ENCODE data around the gene HSPA12B.

Gene HSPA12B

DNA sequence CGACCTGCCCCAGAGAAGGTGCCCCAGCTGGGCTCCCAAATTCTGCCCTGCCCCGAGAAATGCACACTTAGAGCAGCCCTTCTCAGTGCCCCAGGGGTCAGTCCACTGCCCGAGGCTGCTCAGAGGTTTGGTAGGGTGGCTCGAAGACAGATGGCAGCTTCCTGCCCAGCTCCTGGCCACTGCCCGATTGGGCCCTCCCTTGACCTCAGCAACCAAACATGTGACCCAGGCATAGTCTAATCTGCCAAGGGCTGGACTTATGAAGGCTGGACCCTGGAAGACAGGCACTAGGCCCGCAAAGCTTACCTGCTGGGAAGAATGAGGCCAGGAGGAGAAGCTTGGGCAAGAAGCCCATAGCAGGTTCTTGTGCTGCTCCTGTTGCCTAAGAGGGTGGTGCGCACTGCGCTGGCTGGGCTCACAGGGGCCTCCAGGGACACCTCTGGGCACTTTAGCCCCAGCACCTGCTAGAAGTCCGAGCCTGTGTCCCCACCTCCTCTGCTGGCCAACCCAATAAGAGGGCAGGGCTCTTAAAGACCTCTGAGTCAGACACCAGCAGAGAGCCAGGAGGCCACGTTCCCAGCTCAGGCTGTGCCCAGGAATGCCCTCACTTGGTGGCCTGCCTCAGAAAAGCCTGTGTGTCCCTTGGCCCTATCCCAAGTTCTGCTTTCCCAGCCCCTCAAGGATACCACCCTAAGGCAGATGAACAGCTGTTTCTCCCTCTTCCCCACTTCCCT, 25.5 kb upstream of the HSPA12B start:
- H3K36me3 ChIP-seq (ENCODE audit: low read depth) = no peaks in the 10 kb centered on the region
- H3K9me3 ChIP-seq (ENCODE audit: severe bottlenecking) = no peaks in the 10 kb centered on the region
- no peak overlapping the region for H3K4me3 ChIP-seq (ENCODE audit: severe bottlenecking)
- TF ChIP-seq, protein P1, sequence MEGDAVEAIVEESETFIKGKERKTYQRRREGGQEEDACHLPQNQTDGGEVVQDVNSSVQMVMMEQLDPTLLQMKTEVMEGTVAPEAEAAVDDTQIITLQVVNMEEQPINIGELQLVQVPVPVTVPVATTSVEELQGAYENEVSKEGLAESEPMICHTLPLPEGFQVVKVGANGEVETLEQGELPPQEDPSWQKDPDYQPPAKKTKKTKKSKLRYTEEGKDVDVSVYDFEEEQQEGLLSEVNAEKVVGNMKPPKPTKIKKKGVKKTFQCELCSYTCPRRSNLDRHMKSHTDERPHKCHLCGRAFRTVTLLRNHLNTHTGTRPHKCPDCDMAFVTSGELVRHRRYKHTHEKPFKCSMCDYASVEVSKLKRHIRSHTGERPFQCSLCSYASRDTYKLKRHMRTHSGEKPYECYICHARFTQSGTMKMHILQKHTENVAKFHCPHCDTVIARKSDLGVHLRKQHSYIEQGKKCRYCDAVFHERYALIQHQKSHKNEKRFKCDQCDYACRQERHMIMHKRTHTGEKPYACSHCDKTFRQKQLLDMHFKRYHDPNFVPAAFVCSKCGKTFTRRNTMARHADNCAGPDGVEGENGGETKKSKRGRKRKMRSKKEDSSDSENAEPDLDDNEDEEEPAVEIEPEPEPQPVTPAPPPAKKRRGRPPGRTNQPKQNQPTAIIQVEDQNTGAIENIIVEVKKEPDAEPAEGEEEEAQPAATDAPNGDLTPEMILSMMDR (IDR thresholded peaks at IDR 0.05; ENCODE audit: poor library complexity, severe bottlenecking) = no peak
- ATAC-seq (ENCODE audit: low read depth) (peak; percentile 34; the same call in 1 of the 3 replicates), DNase-seq (ENCODE audit: low spot score) (no peak)
- H3K27ac ChIP-seq (ENCODE audit: poor library complexity, severe bottlenecking) = no peak overlapping the region
- no peaks in the 10 kb centered on the region for H3K4me1 ChIP-seq (ENCODE audit: insufficient read depth, poor library complexity, severe bottlenecking)
- no peaks in the 10 kb centered on the region for H3K27me3 ChIP-seq (ENCODE audit: insufficient read depth, poor library complexity, severe bottlenecking)

DNA sequence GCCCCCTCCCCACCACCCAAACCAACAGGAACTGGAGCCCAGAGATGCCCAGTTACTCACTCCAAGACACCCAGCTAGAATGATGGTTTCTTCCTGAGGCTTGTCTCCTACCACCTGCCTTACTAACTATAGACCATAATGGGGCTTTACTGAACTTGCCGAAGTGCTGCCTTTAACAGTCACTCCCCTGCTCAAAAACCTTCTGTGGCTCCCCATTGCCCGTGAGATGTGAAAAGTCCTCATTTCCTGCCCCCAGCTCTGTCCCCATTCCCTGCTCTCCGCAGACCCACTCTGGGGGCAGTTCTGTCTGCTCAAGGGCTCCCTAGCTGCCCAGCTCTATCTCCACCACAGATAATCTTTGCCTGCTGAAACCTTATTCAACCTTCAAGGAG, 25.0 kb upstream of the HSPA12B start:
- Histone ChIP-seq H3K27ac (ENCODE audit: poor library complexity, severe bottlenecking) (no peak overlapping the region), H3K36me3 (ENCODE audit: low read depth) (no peaks in the 10 kb centered on the region), H3K9me3 (ENCODE audit: severe bottlenecking) (no peaks in the 10 kb centered on the region), H3K27me3 (ENCODE audit: insufficient read depth, poor library complexity, severe bottlenecking) (no peaks in the 10 kb centered on the region), H3K4me1 (ENCODE audit: insufficient read depth, poor library complexity, severe bottlenecking) (no peaks in the 10 kb centered on the region), H3K4me3 (ENCODE audit: severe bottlenecking) (no peak overlapping the region)
- TF ChIP-seq, protein P1 (IDR thresholded peaks at IDR 0.05; ENCODE audit: poor library complexity, severe bottlenecking) = no peak
- ATAC-seq (ENCODE audit: low read depth) (no peak), DNase-seq (ENCODE audit: low spot score) (no peak)

DNA sequence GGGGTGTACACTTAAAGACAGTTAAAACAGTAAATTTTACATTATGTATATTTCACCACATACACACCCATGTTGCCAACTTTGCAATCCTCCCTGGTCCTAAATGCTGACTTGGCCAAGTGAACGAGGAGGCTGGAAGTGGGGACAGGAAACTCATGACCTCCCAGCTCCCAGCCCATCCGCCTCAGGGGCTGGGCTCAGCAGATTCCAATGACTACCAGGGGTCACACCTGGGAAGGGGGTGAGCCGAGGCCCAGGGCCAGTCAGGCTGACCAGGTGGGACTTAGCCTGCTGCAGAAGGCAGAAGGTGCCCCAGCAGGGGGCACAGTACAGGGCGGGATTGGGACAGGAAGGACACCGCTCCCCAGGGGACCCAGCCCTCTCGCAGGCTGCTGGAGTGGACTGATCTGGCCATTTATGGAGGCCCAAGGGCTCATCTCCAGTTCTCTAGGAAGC, 22.4 kb upstream of the HSPA12B start:
- no peak for DNase-seq (ENCODE audit: low spot score)
- H3K4me3 ChIP-seq (ENCODE audit: severe bottlenecking) = no peak overlapping the region
- no peaks in the 10 kb centered on the region for H3K9me3 ChIP-seq (ENCODE audit: severe bottlenecking)
- H3K36me3 ChIP-seq (ENCODE audit: low read depth) = no peaks in the 10 kb centered on the region
- H3K4me1 ChIP-seq (ENCODE audit: insufficient read depth, poor library complexity, severe bottlenecking) = no peaks in the 10 kb centered on the region
- no peaks in the 10 kb centered on the region for H3K27me3 ChIP-seq (ENCODE audit: insufficient read depth, poor library complexity, severe bottlenecking)
- ATAC-seq (ENCODE audit: low read depth) = 0 out of 3 replicates have a peak, but pooled peaks have one; percentile 8
- TF ChIP-seq, protein P1 (IDR thresholded peaks at IDR 0.05; ENCODE audit: poor library complexity, severe bottlenecking) = no peak
- no peak overlapping the region for H3K27ac ChIP-seq (ENCODE audit: poor library complexity, severe bottlenecking)

- ATAC-seq (ENCODE audit: low read depth) (0 out of 3 replicates have a peak, but pooled peaks have one; percentile 35), DNase-seq (ENCODE audit: low spot score) (no peak)
- H3K9me3 ChIP-seq (ENCODE audit: severe bottlenecking) = no peaks in the 10 kb centered on the region
- no peak overlapping the region for H3K4me3 ChIP-seq (ENCODE audit: severe bottlenecking)
- H3K4me1 ChIP-seq (ENCODE audit: insufficient read depth, poor library complexity, severe bottlenecking) = no peaks in the 10 kb centered on the region
- H3K27me3 ChIP-seq (ENCODE audit: insufficient read depth, poor library complexity, severe bottlenecking) = no peaks in the 10 kb centered on the region
- no peak overlapping the region for H3K27ac ChIP-seq (ENCODE audit: poor library complexity, severe bottlenecking)
- TF ChIP-seq, protein P1 (IDR thresholded peaks at IDR 0.05; ENCODE audit: poor library complexity, severe bottlenecking) = peak; percentile 96
- no peaks in the 10 kb centered on the region for H3K36me3 ChIP-seq (ENCODE audit: low read depth)
These were observed 21.6 kb upstream of the HSPA12B start for GRCh38 chr20:3710703-3711483.

All from RWPE2 (cell line).